SK-N-SH (cell line): Measurements from ENCODE around the gene TUBGCP3. TPM values are rescaled to one million over a fixed set of nuclear protein-coding genes. Genes with fewer than 3 reads are reported as not detected.

Experiments
- CTCF ChIA-PET: fragments of 300-600, 350-600 bp; formaldehyde crosslinking; extraction: SDS; loops from one replicate; lab custom pipeline; 2021; lab: Yijun Ruan, JAX
- POLR2A ChIA-PET: fragments of 350-600 bp; sonication (Branson Sonifier 250); formaldehyde crosslinking; extraction: SDS; loops from one replicate; lab custom pipeline; 2020; ENCODE audit warnings: antibody characterized with exemption, inconsistent platforms; lab: Yijun Ruan, JAX
- DNase-seq: peaks from one replicate; pipeline ENCODE4 v3.0.0; 2012
- H2AFZ ChIP-seq: fragments of 200-600 bp; sonication (generic); 2 replicates; pipeline ENCODE4 v1.8.1; 2016; ENCODE audit warnings: antibody characterized with exemption, mild to moderate bottlenecking, low read depth
- H3F3A ChIP-seq: fragments of 200-600 bp; sonication (generic); replicated peaks from 2 replicates; pipeline ENCODE3; 2016; ENCODE audit warnings: antibody characterized with exemption, mild to moderate bottlenecking; ENCODE audit not compliant: insufficient read depth
- H3K27ac ChIP-seq, 2 experiments: fragments of 200-500 bp in 1 of 2; fragments of 200-600 bp in 1 of 2; sonication (Bioruptor generic) in 1 of 2; sonication (generic), shearing (Covaris generic) in 1 of 2; 2 replicates each; pipeline versions ENCODE4 v1.5.1 to v1.6.1; 2014 to 2016; ENCODE audit warnings: low read depth in 2 of 2, inconsistent platforms in 1 of 2, low read length in 1 of 2, mild to moderate bottlenecking in 1 of 2, mixed read lengths in 1 of 2
- H3K27me3 ChIP-seq: fragments of 200-600 bp; sonication (generic), shearing (Covaris generic); 2 replicates; pipeline ENCODE4 v1.6.1; 2016; ENCODE audit warnings: mixed run types; ENCODE audit not compliant: insufficient read depth
- H3K36me3 ChIP-seq, 2 experiments: fragments of 200-500 bp in 1 of 2; fragments of 200-600 bp in 1 of 2; sonication (Bioruptor generic) in 1 of 2; sonication (generic) in 1 of 2; replicated peaks in 1 of 2; 2 replicates each; pipeline versions ENCODE3 to v1.5.1; 2014 to 2016; ENCODE audit warnings: low read length in 1 of 2, mild to moderate bottlenecking in 1 of 2; ENCODE audit not compliant: insufficient read depth in 2 of 2, control insufficient read depth in 1 of 2
- H3K4me1 ChIP-seq, 2 experiments: fragments of 200-500 bp in 1 of 2; fragments of 200-600 bp in 1 of 2; sonication (Bioruptor generic) in 1 of 2; sonication (generic), shearing (Covaris generic) in 1 of 2; 2 replicates each; pipeline versions ENCODE4 v1.5.1 to v1.6.1; 2014 to 2016; ENCODE audit warnings: low read depth in 1 of 2, low read length in 1 of 2, mixed run types in 1 of 2; ENCODE audit not compliant: insufficient read depth in 2 of 2, control insufficient read depth in 1 of 2
- H3K4me2 ChIP-seq: fragments of 200-600 bp; sonication (generic), shearing (Covaris generic); 2 replicates; pipeline ENCODE4 v1.6.1; 2017; ENCODE audit warnings: mixed run types
- H3K4me3 ChIP-seq, 2 experiments: fragments of 200-500 bp in 1 of 2; fragments of 200-600 bp in 1 of 2; sonication (Bioruptor generic) in 1 of 2; sonication (generic), shearing (Covaris generic) in 1 of 2; 2 replicates each; pipeline versions ENCODE4 v1.5.1 to v1.8.1; 2014 to 2016; ENCODE audit warnings: low read depth in 2 of 2, inconsistent platforms in 1 of 2, low read length in 1 of 2, mild to moderate bottlenecking in 1 of 2, mixed read lengths in 1 of 2, moderate library complexity in 1 of 2
- H3K79me2 ChIP-seq: fragments of 200-600 bp; sonication (generic); 2 replicates; pipeline ENCODE4 v1.8.1; 2017; ENCODE audit warnings: mild to moderate bottlenecking; ENCODE audit not compliant: insufficient read depth
- H3K9ac ChIP-seq: fragments of 200-600 bp; sonication (generic); 2 replicates; pipeline ENCODE4 v1.6.1; 2017; ENCODE audit warnings: mixed run types
- H3K9me2 ChIP-seq: fragments of 200-600 bp; sonication (generic); 2 replicates; pipeline ENCODE4 v1.6.1; 2017; ENCODE audit warnings: mixed run types
- H3K9me3 ChIP-seq: fragments of 200-600 bp; sonication (generic); 2 replicates; pipeline ENCODE4 v1.6.1; 2017; ENCODE audit warnings: mixed run types, mild to moderate bottlenecking, moderate library complexity
- H4K20me1 ChIP-seq: fragments of 200-600 bp; sonication (generic); 2 replicates; pipeline ENCODE4 v1.6.1; 2017; ENCODE audit warnings: mild to moderate bottlenecking, mixed run types; ENCODE audit not compliant: insufficient read depth
- EZH2phosphoT487 ChIP-seq: fragments of 200-600 bp; sonication (generic); IDR thresholded peaks from 2 replicates; pipeline ENCODE4 v1.6.1; 2017; ENCODE audit warnings: low read depth, mixed run types, mild to moderate bottlenecking, antibody characterized with exemption, moderate library complexity, borderline replicate concordance
- FOXJ3 ChIP-seq: sonication (generic); formaldehyde crosslinking; IDR thresholded peaks from 2 replicates; pipeline ENCODE4 v1.5.1; 2020; ENCODE audit warnings: mild to moderate bottlenecking, missing genetic modification reagents
- GABPA ChIP-seq: IDR thresholded peaks from 2 replicates; pipeline ENCODE4 v1.4.0; 2012; ENCODE audit warnings: low read depth, mild to moderate bottlenecking
- IRF3 ChIP-seq: fragments of 150-350 bp; IDR thresholded peaks from 2 replicates; pipeline ENCODE4 v1.6.1; 2016; ENCODE audit warnings: mild to moderate bottlenecking, low read depth, low read length
- JUND ChIP-seq: IDR thresholded peaks from 2 replicates; pipeline ENCODE4 v1.4.0; 2012
- MEF2A ChIP-seq: IDR thresholded peaks from 2 replicates; pipeline ENCODE4 v1.4.0; 2012; ENCODE audit warnings: low read depth, borderline replicate concordance
- MXI1 ChIP-seq: IDR thresholded peaks from 2 replicates; pipeline ENCODE4 v1.6.1; 2012; ENCODE audit warnings: mild to moderate bottlenecking, low read depth, low read length, improper control_type of control experiment
- NFIC ChIP-seq: IDR thresholded peaks from 2 replicates; pipeline ENCODE4 v1.4.0; 2012; ENCODE audit warnings: borderline replicate concordance
- NRF1 ChIP-seq: IDR thresholded peaks from 2 replicates; pipeline ENCODE4 v1.6.1; 2012; ENCODE audit warnings: low read depth, mild to moderate bottlenecking, low read length
- RCOR1 ChIP-seq: fragments of 150-350 bp; IDR thresholded peaks from 2 replicates; pipeline ENCODE4 v1.6.1; 2017; ENCODE audit warnings: antibody characterized with exemption, low read length
- RFX5 ChIP-seq: IDR thresholded peaks from 2 replicates; pipeline ENCODE4 v1.6.1; 2012; ENCODE audit warnings: mild to moderate bottlenecking, improper control_type of control experiment, low read length
- RXRA ChIP-seq: IDR thresholded peaks from 2 replicates; pipeline ENCODE4 v1.4.0; 2012; ENCODE audit warnings: low read depth, mild to moderate bottlenecking, borderline replicate concordance
- TCF12 ChIP-seq: IDR thresholded peaks from 2 replicates; pipeline ENCODE4 v1.4.0; 2012
- TEAD4 ChIP-seq: IDR thresholded peaks from 2 replicates; pipeline ENCODE4 v1.4.0; 2012; ENCODE audit warnings: mild to moderate bottlenecking, borderline replicate concordance; ENCODE audit not compliant: insufficient read depth
- WGBS: methylation state at CpG from one replicate; pipeline ENCODE4 v1.1.6; 2017; ENCODE audit warnings: low lambda C conversion rate; 5-methylcytosine and 5-hydroxymethylcytosine counted together
- polyA plus RNA-seq, 3 experiments: library from polyadenylated mRNA; depleted of rRNA; stranded (reverse); fragments of >200 nt; gene quantifications; 2 replicates each; pipeline ENCODE4 v1.2.3, GENCODE V29; 2012
- TF ChIP-seq, protein P1 (sequence below): IDR thresholded peaks from 2 replicates; pipeline ENCODE4 v1.4.0; 2012; ENCODE audit warnings: low read depth, borderline replicate concordance
- TF ChIP-seq, protein P2 (sequence below): IDR thresholded peaks from 2 replicates; pipeline ENCODE4 v1.4.0; 2012; ENCODE audit warnings: low read depth
- TF ChIP-seq, protein P3 (sequence below): IDR thresholded peaks from 2 replicates; pipeline ENCODE4; 2012

TUBGCP3 gene
- polyA plus RNA-seq, 1 of the 3 experiments (the other 2 are of a cell fraction): 16.8 TPM

DNA sequence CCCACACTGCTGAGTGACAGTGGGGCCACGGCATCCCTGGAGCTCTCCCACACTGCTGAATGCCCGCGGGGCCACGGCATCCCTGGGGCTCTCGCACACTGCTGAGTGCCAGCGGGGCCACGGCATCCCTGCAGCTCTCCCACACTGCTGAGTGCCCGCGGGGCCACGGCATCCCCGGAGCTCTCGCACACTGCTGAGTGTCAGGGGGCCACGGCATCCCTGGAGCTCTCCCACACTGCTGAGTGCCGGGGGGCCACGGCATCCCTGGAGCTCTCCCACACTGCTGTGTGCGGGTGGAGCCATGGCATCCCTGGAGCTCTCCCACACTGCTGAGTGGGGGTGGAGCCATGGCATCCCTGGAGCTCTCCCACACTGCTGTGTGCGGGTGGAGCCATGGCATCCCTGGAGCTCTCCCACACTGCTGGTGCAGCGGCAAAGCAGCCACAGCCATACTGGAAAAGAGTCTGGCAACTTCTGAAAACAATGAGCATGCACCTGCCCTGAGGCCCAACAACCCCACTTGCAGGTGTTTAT lies 8.6 kb downstream of the TUBGCP3 start:
- Histone ChIP-seq H3K9me3 (no peaks in the 10 kb centered on the region), H3K9ac (no peak overlapping the region), H3K4me3 (no peak overlapping the region), H3K9me2 (no peaks in the 10 kb centered on the region), H3K4me1 (peaks cover 0 to 11% of the 10 kb centered on the region in 2 experiments; a peak in 2 of 4 replicates), H3F3A (no peaks in the 10 kb centered on the region), H3K36me3 (peaks cover 0 to 6% of the 10 kb centered on the region in 2 experiments), H3K79me2 (peaks cover 99% of the 10 kb centered on the region), H2AFZ (no peak overlapping the region), H4K20me1 (peaks cover 17% of the 10 kb centered on the region; the same call in 1 of the 2 replicates), H3K27me3 (no peaks in the 10 kb centered on the region), H3K4me2 (no peak overlapping the region), H3K27ac (no peak overlapping the region)
- ChIA-PET POLR2A (no interaction called here), CTCF (interaction anchor here (1.0 to 1.9 kb wide), 2 partner anchors 23 to 26 kb away, joined by 3 to 6 read pairs; no protein-coding TSS in a partner anchor)
- 100% methylated on average over 1 of the region's 18 CpGs for WGBS
- no peak for DNase-seq
- TF ChIP-seq EZH2phosphoT487 (no peak), MEF2A (no peak), IRF3 (no peak), GABPA (no peak), JUND (no peak), TCF12 (no peak), RCOR1 (no peak), NFIC (no peak), TEAD4 (no peak), RXRA (no peak), NRF1 (no peak), RFX5 (no peak), MXI1 (no peak), FOXJ3 (CRISPR knock-in tag) (no peak)
- TF ChIP-seq, protein P1, sequence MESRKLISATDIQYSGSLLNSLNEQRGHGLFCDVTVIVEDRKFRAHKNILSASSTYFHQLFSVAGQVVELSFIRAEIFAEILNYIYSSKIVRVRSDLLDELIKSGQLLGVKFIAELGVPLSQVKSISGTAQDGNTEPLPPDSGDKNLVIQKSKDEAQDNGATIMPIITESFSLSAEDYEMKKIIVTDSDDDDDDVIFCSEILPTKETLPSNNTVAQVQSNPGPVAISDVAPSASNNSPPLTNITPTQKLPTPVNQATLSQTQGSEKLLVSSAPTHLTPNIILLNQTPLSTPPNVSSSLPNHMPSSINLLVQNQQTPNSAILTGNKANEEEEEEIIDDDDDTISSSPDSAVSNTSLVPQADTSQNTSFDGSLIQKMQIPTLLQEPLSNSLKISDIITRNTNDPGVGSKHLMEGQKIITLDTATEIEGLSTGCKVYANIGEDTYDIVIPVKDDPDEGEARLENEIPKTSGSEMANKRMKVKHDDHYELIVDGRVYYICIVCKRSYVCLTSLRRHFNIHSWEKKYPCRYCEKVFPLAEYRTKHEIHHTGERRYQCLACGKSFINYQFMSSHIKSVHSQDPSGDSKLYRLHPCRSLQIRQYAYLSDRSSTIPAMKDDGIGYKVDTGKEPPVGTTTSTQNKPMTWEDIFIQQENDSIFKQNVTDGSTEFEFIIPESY: no peak
- TF ChIP-seq, protein P2, sequence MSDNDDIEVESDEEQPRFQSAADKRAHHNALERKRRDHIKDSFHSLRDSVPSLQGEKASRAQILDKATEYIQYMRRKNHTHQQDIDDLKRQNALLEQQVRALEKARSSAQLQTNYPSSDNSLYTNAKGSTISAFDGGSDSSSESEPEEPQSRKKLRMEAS: no peak
- TF ChIP-seq, protein P3, sequence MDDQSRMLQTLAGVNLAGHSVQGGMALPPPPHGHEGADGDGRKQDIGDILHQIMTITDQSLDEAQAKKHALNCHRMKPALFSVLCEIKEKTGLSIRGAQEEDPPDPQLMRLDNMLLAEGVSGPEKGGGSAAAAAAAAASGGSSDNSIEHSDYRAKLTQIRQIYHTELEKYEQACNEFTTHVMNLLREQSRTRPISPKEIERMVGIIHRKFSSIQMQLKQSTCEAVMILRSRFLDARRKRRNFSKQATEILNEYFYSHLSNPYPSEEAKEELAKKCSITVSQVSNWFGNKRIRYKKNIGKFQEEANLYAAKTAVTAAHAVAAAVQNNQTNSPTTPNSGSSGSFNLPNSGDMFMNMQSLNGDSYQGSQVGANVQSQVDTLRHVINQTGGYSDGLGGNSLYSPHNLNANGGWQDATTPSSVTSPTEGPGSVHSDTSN: no peak
- TF ChIP-seq, all 33 proteins: peak for 0
